Activated naive CD8-positive, alpha-beta T cell (primary cell): ENCODE measurements around the gene NCOR2.

Source experiments
- H3K27ac Mint-ChIP-seq: one replicate; pipeline ENCODE4 v1.8.0; 2021; ENCODE audit warnings: mixed read lengths
- H3K27me3 Mint-ChIP-seq: one replicate; pipeline ENCODE4 v1.8.0; 2021; ENCODE audit warnings: mixed read lengths
- H3K36me3 Mint-ChIP-seq: one replicate; pipeline ENCODE4 v1.8.0; 2021; ENCODE audit warnings: mixed read lengths
- H3K4me1 Mint-ChIP-seq: one replicate; pipeline ENCODE4 v1.8.0; 2021; ENCODE audit warnings: low read depth, mixed read lengths
- H3K4me3 Mint-ChIP-seq: one replicate; pipeline ENCODE4 v1.8.0; 2021; ENCODE audit warnings: mild to moderate bottlenecking, mixed read lengths
- H3K9me3 Mint-ChIP-seq: one replicate; pipeline ENCODE4 v1.8.0; 2021; ENCODE audit warnings: low read depth, mixed read lengths

NCOR2 gene

DNA sequence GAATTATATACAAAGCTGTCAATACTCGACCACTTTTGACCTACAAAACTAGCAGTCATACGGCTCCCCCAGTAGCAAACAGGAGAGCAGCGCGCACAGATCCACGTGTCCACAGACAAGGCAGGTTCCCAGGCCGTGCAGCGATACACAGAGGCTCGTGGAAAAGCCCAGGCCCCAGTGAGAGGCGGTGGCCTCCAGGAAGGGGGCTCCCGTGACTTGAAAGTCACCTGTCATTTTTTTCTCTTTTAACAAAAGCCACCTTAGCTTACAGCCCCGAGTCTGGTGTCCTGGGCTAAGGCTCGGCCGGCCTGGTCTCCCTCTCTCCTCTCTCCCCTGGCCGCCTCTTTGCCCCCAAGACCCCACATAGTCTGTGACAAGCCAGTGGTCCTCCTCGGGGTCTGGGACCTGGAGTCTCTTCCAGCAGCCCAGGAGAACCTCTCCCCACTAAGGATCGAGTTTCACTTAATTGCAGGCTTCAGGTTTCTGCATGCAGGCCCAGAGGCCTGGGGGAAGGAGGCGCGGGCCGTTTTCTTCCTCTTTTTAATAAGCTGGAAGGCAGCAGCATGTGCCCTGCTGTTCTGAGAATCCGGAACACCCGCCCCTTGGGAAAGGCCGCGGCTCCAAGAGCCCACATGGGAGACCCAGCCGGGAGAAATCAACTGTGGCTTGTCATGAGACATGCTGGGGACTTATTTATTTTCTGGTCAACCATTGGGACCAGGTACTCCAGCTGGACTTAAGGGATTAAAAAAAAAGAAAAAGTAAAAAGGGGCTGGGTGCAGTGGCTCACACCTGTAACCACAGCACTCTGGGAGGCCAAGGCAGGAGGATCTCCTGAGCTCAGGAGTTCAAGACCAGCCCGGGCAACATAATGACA, 15.9 kb downstream of the NCOR2 start:
- Mint-ChIP-seq H3K36me3 (peaks cover 5% of the 10 kb centered on the region), H3K4me3 (peak overlapping the region; percentile 9), H3K27me3 (no peaks in the 10 kb centered on the region), H3K4me1 (peaks cover 73% of the 10 kb centered on the region), H3K27ac (no peak overlapping the region), H3K9me3 (no peaks in the 10 kb centered on the region)

DNA sequence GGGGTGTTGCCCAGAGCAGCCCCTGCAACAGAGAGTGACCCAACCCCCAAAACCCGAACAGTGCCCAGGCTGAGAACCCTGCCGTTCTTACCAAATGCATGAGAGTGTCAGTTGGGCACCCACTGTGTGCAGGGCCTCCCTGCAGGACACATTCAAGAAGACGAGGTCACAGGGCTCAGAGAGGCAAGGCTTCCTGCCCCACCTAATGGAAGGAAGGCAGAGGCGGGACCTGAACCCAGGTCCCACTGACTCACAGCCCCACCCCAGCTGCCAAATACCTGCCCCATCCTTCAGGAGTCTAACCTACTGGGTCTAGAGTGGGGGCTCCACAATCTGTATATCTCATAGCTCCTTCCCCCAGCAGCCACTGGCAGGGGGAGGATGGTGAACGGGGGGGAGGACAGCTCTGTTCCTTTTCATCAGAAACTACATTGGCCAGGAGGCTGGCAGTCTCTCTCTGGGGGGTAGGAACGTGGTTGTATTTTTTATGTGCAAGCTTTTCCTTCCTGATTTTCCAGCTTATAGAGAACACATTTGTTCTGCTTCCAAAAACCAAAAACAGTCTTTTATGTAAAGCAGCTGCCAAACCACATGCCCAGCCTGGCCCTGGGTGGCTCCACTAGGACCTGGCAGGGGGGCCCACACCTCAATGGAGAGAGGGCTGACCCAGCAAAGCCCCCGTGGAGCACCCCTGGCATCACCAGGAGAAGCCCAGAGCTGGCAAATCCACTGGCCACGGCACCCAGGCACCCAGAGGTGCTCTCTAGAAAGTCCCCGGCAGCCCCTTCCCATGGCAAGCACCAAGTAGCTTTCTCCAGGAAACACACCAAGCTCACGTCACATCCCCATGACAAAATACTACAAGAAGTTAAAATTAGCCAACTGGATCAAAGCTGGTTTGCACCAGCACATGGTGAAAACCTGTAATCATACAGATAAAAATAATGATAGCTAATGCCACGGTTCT, 17.0 kb downstream of the NCOR2 start:
- Mint-ChIP-seq H3K36me3 (peaks cover 5% of the 10 kb centered on the region), H3K9me3 (no peaks in the 10 kb centered on the region), H3K4me1 (peaks cover 74% of the 10 kb centered on the region), H3K27ac (no peak overlapping the region), H3K27me3 (no peaks in the 10 kb centered on the region), H3K4me3 (peak overlapping the region; percentile 9)

DNA sequence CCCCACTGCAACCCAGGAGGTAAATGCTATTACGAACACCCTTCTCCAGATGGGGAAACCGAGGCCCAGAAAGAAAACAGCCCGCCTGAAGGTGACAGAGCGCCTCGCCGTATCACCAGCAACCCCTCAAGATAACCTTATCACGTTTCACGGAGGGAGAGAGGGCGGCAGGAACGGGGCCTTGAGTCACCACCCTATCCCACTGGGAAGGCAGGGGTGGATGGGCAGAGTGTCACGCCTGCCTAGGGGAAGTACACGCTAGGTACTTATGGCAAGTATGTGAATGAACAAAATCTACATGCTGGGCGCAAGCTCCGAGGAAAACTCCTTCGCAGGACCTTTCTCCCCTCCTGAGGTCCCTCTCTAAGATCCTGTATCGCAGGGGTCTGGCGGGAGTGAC, 17.8 kb downstream of the NCOR2 start:
- H3K4me1 Mint-ChIP-seq, result peaks cover 76% of the 10 kb centered on the region
- H3K4me3 Mint-ChIP-seq, result no peak overlapping the region
- H3K9me3 Mint-ChIP-seq, result no peaks in the 10 kb centered on the region
- no peak overlapping the region for H3K27ac Mint-ChIP-seq
- no peaks in the 10 kb centered on the region for H3K27me3 Mint-ChIP-seq
- peaks cover 5% of the 10 kb centered on the region for H3K36me3 Mint-ChIP-seq

DNA sequence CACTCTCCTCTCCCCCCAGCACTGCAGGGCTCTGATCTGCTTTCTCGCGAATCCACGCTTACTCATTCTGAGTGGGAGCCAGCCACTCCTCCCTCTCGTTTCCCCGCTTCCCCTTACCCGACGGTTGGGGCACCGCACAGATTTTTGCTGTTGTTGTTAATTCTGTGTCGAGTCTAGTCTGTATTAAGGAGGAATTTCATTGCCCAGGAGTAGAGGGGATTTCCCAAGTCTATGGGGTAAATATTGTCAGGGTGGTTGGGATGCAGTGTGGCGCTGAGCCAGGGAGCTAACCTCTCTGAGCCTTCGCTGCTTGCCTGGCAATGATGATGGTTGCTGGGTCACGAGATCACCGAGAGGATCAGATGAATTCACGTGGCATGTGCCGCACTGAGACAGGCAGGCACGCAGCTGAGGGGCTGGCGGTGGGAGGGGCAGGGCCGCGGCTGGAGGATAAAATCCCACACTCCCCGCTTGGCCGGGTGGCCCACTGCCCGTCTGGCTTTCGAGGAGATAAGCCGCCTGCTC, 18.5 kb downstream of the NCOR2 start:
- Mint-ChIP-seq H3K27ac (peak overlapping the region; percentile 68), H3K9me3 (no peaks in the 10 kb centered on the region)

DNA sequence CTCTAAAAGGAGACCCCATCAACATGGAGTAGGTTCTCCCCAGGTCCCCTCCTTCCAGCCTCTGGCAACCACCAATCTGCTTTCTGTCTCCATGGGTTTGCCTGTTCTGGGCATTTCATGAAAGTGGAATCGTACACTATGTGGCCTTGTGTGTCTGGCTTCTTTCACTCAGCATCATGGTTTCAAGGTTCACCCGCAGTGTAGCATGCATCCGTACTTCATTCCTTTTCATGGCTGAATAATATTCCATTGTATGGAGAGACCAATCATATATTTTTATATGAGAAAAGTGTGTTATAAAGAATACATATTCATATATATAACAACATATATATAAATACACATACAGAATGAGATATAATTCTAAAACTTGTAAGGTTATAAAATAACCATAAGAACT, 19.8 kb downstream of the NCOR2 start:
- peaks cover 71% of the 10 kb centered on the region for H3K4me1 Mint-ChIP-seq
- H3K9me3 Mint-ChIP-seq, result no peaks in the 10 kb centered on the region
- H3K27ac Mint-ChIP-seq, result no peak overlapping the region
- no peaks in the 10 kb centered on the region for H3K27me3 Mint-ChIP-seq
- peaks cover 5% of the 10 kb centered on the region for H3K36me3 Mint-ChIP-seq
- no peak overlapping the region for H3K4me3 Mint-ChIP-seq

More for the DNA sequence above, 18.5 kb downstream of the NCOR2 start:
- H3K36me3 Mint-ChIP-seq, result peaks cover 5% of the 10 kb centered on the region
- no peaks in the 10 kb centered on the region for H3K27me3 Mint-ChIP-seq
- H3K4me3 Mint-ChIP-seq, result peak overlapping the region; percentile 42
- H3K4me1 Mint-ChIP-seq, result peaks cover 75% of the 10 kb centered on the region

DNA sequence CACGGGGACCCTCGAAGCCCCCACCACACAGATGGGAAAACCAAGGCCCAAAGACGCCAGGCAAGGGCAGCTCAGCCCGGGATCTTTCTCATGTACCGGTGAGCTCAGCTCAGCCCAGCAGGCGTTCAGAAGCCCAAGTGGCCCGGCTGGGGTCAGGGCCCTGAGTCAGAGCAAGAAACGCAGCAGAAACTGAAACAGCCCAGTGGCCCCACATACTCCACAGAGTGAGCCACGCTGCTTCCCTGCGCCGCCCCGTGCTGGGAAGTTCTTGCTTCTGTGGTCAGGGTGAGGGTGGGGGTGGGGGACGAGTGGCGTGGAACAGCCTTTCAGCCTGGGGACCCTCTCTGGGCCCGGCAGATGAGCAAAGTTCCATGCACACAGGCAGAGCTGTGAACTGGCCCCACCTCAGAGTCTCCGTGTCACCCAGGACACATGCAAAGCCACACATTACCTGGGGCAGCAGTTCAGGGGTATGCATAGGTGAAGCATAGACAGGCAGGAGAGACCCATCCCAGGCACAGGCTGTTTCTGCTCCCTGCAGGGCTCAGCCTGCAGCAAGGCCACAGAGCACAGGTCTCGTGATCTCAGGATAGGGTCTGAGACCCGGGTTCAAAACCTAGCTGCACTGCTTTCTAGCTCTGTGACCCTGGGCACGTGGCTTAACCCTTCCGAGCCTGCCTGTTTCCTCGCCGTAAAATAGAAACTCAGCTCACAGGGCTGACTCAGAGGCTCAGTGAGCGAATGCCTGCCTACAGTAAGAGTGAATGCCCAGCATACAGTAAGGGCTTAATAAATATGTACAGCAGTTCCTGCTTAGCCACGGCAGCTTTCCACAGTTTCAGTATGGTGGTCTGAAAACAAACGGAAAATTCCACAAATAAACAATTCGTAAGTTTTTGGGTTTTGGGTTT, 21.6 kb downstream of the NCOR2 start:
- no peak overlapping the region for H3K27ac Mint-ChIP-seq
- H3K4me3 Mint-ChIP-seq, result no peak overlapping the region
- peaks cover 5% of the 10 kb centered on the region for H3K36me3 Mint-ChIP-seq
- no peaks in the 10 kb centered on the region for H3K27me3 Mint-ChIP-seq
- H3K4me1 Mint-ChIP-seq, result peaks cover 58% of the 10 kb centered on the region
- no peaks in the 10 kb centered on the region for H3K9me3 Mint-ChIP-seq

DNA sequence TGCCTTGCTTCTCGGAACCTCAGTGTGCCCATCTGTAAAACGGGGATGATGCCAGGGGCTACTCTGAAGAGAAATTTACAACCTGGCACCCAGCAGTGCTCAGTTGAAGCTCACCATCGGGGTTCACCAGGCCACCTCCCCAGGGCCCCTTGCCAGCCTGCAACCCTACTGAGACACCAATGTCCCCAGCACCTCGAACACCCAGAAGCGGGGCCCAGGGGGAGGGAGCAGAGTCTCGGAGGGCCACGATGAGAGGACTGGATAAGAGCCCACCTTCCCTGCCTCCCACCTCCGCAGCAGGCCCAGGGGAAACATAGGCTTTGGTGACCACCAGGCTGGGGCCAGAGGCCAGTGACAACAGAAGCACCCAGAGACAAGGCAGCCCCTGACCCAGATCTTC, 22.4 kb downstream of the NCOR2 start:
- Mint-ChIP-seq H3K27me3 (no peaks in the 10 kb centered on the region), H3K9me3 (no peaks in the 10 kb centered on the region), H3K27ac (no peak overlapping the region), H3K36me3 (peaks cover 5% of the 10 kb centered on the region), H3K4me3 (no peak overlapping the region), H3K4me1 (peaks cover 50% of the 10 kb centered on the region)

DNA sequence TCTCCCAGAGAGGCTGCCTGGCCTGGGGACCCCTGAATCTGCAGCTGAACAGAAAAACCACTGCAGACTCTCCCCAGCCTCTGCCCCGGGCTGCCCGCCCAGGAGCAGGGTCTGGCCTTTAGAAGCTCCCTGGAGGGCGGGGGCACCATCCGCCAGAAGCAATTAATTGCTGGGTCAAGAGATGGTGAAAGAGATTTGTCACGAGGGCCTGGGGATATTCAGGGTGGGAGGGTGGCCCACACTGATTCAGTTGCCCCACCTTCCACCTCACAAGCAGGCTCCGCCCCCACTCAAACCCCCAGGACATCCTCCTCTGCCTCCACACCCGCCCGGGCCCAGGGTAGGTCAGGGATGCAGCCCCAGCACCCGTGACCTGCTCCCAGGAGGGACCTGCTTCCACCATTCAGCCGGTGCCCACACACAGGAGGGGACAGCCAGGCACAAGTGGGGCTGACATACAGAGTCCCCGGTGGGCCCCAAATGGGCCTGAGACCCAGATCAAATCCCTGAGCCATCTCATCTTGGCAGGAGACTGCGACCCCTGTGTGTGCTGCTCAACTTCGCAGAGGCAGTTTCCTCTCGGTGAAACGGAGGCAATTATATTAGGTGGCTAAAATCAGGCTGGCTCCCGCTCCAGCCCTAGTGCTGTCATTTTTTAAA, 23.0 kb downstream of the NCOR2 start:
- no peaks in the 10 kb centered on the region for H3K27me3 Mint-ChIP-seq
- H3K4me3 Mint-ChIP-seq, result no peak overlapping the region
- peaks cover 53% of the 10 kb centered on the region for H3K4me1 Mint-ChIP-seq
- peaks cover 5% of the 10 kb centered on the region for H3K36me3 Mint-ChIP-seq
- H3K27ac Mint-ChIP-seq, result no peak overlapping the region
- no peaks in the 10 kb centered on the region for H3K9me3 Mint-ChIP-seq

DNA sequence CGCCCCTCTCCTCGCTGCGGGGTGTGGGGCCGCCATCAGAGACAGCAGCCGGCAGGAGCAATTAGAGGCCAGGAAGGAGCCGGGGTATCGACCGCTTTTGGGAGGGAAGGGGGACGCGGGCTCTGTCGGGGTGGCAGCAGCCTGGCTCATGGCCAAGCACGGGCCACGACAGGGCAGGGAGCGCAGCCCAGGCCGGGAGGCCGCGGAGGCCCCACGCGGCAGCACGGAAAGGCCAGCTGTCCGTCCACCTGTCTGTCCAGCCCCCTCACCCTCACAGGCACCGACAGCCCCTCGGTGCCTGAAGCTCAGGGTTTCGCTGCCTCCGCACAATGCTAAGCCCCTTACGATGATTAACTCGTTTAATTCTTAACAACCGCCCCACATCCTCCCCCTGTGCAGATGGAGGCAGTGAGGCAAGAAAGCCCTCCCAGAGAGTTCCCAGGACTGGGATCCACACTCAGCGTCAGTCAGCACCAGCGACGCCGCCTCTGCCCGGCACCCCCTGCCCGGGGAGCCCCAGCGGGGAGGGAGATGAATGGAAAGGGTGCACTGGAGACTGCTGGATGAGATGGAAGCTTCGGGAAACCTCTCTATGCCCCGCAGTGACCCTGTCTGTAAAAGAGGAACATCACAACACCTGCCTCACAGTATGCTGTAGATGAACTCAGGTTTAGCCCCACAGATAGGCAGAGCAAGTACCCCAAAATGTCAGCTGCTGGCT, 23.7 kb downstream of the NCOR2 start:
- Mint-ChIP-seq H3K4me3 (peak overlapping the region; percentile 30), H3K4me1 (peaks cover 51% of the 10 kb centered on the region), H3K9me3 (no peaks in the 10 kb centered on the region), H3K27me3 (no peaks in the 10 kb centered on the region), H3K36me3 (peaks cover 3% of the 10 kb centered on the region), H3K27ac (no peak overlapping the region)

DNA sequence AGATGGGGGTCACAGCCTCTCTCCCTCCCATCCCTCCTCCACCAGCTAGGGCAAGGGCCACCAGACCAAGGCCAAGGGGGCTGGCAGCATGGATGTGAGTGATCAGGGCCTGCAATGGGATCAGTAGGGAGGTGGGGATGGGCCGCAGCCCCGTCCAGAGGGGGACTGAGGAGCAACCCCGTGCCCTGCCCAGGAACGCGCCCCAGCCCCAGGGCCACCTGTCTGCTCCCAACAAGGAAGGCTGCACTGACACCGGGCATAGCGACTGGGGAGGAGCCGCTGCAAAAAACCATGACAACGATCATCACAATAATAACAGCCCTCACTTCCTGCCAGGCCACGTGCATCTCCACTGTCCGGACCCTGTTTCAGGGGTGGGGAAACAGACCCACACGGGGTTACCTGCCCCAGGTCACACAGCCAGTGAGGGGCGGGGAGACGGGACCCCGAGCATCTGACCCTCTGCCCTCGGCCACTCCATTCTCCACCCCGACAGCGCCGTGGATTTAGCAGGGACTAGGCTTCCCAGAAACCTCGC, 24.3 kb downstream of the NCOR2 start:
- peak overlapping the region; percentile 30 for H3K4me3 Mint-ChIP-seq
- H3K27ac Mint-ChIP-seq, result no peak overlapping the region
- peaks cover 52% of the 10 kb centered on the region for H3K4me1 Mint-ChIP-seq
- H3K9me3 Mint-ChIP-seq, result no peaks in the 10 kb centered on the region
- peaks cover 2% of the 10 kb centered on the region for H3K36me3 Mint-ChIP-seq
- H3K27me3 Mint-ChIP-seq, result no peaks in the 10 kb centered on the region

DNA sequence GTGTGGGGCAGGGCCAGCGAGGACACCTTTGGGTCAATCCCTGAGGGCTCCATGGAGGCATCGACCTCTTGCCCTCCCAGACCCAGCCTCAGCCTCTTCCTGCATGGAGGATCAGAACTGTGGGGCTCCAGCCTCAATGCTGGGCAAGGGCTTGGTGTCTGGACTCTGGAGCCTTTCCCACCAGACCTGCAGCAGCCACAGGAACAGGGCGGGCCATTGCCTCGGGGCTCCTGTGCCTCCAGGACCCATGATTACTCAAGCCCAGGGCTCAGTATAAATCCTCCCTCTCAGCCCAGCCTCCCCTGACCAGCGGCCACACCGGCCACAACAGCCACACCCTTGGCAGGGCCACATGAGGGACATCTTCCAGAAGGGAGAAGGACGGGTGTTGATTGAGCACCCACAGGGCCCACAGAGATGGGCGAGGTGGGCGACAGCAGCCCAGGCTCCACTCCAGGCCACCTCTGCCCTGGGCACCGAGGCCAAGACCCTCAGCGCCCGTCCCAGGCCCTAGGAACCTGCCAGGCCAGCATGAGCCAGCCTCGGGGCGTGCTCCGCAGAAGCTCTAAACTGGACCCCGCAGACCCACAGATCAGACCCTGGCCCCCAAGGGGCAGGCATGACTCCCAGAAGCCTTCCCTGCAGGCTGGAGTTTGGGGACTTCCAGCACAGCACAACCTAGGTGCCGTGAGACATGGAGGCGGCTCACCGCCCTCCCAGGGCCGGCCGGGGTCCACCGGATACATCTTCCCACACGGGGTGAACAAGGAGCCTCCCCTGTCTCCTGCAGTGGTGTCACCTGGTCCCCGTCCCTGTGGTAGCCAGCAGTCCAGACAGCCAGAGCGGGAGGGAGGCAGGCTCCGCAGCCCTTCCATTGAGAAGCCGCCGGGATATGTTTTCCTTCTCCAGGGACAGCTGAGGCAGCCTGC, 25.1 kb downstream of the NCOR2 start:
- peaks cover 48% of the 10 kb centered on the region for H3K4me1 Mint-ChIP-seq
- H3K27me3 Mint-ChIP-seq, result no peaks in the 10 kb centered on the region
- H3K9me3 Mint-ChIP-seq, result no peaks in the 10 kb centered on the region
- H3K36me3 Mint-ChIP-seq, result no peaks in the 10 kb centered on the region
- no peak overlapping the region for H3K27ac Mint-ChIP-seq
- H3K4me3 Mint-ChIP-seq, result no peak overlapping the region

DNA sequence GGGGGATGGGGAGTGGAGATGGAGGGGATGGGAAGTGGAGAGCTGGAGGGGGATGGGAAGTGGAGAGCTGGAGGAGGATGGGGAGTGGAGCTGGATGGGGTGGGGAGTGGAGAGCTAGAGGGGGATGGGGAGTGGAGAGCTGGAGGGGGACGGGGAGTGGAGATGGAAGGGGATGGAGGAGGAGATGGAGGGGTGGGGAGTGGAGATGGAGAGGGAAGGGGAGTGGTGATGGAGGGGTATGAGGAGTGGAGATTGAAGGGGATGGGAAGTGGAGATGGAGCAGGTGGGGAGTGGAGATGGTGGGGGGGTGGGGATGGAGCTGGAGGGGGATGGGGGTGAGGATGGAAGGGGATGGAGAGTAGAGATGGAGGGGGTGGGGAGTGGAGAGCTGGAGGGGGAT, 26.1 kb downstream of the NCOR2 start:
- Mint-ChIP-seq H3K4me3 (no peak overlapping the region), H3K9me3 (no peaks in the 10 kb centered on the region), H3K27me3 (no peaks in the 10 kb centered on the region), H3K36me3 (no peaks in the 10 kb centered on the region), H3K4me1 (peaks cover 46% of the 10 kb centered on the region), H3K27ac (no peak overlapping the region)
